ENCODE results near the gene FBXW9.
"Not testable (repeated sequence)": the region's sequence is repeated elsewhere in the genome, so short reads cannot be mapped to it uniquely, and the experiment has no call there.

Gene FBXW9

GRCh38 chr19:12696366-12697335, at the start of gene FBXW9:
FBXW9 (minus strand) TSS chr19:12696631; CDS start chr19:12696581, 50 bp downstream.
- FAIRE-seq = peak; percentile 79
- DNase-seq (ENCODE audit: insufficient read length, low spot score) = peak; percentile 99

GRCh38 chr19:12745166-12745897, 48.9 kb upstream of the FBXW9 start:
- peak; percentile 9 for FAIRE-seq
- no peak for DNase-seq (ENCODE audit: insufficient read length, low spot score)

- FAIRE-seq (no peak), DNase-seq (ENCODE audit: insufficient read length, low spot score) (no peak)
These were observed 41.5 kb upstream of the FBXW9 start for GRCh38 chr19:12737835-12738351.

GRCh38 chr19:12736995-12737834, 40.8 kb upstream of the FBXW9 start, which contains the start of gene GET3:
GET3 (plus strand) TSS chr19:12737497; CDS start chr19:12737506, 9 bp downstream.
- DNase-seq (ENCODE audit: insufficient read length, low spot score) = peak; percentile 99
- FAIRE-seq = peak; percentile 94

GRCh38 chr19:12733369-12734214, 37.2 kb upstream of the FBXW9 start:
- no peak for FAIRE-seq
- no peak for DNase-seq (ENCODE audit: insufficient read length, low spot score)

GRCh38 chr19:12731337-12731736, 34.9 kb upstream of the FBXW9 start:
- DNase-seq (ENCODE audit: insufficient read length, low spot score) = no peak
- no peak for FAIRE-seq

GRCh38 chr19:12730064-12730463, 33.6 kb upstream of the FBXW9 start:
- DNase-seq (ENCODE audit: insufficient read length, low spot score) (no peak), FAIRE-seq (no peak)

GRCh38 chr19:12727745-12728433, 31.5 kb upstream of the FBXW9 start:
- DNase-seq (ENCODE audit: insufficient read length, low spot score) (no peak), FAIRE-seq (no peak)

GRCh38 chr19:12726988-12727316, 30.5 kb upstream of the FBXW9 start:
- DNase-seq (ENCODE audit: insufficient read length, low spot score) (no peak), FAIRE-seq (no peak)

GRCh38 chr19:12725612-12726011, 29.2 kb upstream of the FBXW9 start:
- FAIRE-seq; DNase-seq (ENCODE audit: insufficient read length, low spot score): not testable (repeated sequence)

- peak; percentile 83 for DNase-seq (ENCODE audit: insufficient read length, low spot score)
- FAIRE-seq = peak; percentile 80
These were observed 27.4 kb upstream of the FBXW9 start, which contains the start of gene TNPO2 for GRCh38 chr19:12723641-12724426. TNPO2 (minus strand) TSS chr19:12723932; CDS start chr19:12720977, 2,955 bp downstream.

GRCh38 chr19:12723381-12723640, 26.9 kb upstream of the FBXW9 start:
- FAIRE-seq = no peak
- no peak for DNase-seq (ENCODE audit: insufficient read length, low spot score)

GRCh38 chr19:12722566-12723380, 26.3 kb upstream of the FBXW9 start:
- FAIRE-seq = peak; percentile 63
- peak; percentile 99 for DNase-seq (ENCODE audit: insufficient read length, low spot score)

GRCh38 chr19:12721656-12722565, 25.5 kb upstream of the FBXW9 start:
- DNase-seq (ENCODE audit: insufficient read length, low spot score) (peak; percentile 77), FAIRE-seq (no peak)

GRCh38 chr19:12720851-12721655, 24.6 kb upstream of the FBXW9 start:
- FAIRE-seq = no peak

GRCh38 chr19:12720296-12720695, 23.9 kb upstream of the FBXW9 start:
- FAIRE-seq (no peak), DNase-seq (ENCODE audit: insufficient read length, low spot score) (no peak)

More at GRCh38 chr19:12720851-12721655, 24.6 kb upstream of the FBXW9 start:
- no peak for DNase-seq (ENCODE audit: insufficient read length, low spot score)

All from HTR-8/SVneo (cell line).